K562 (cell line): Measurements from ENCODE around the gene ITGB1BP2. TPM values are rescaled to one million over a fixed set of nuclear protein-coding genes. Genes with fewer than 3 reads are reported as not detected.

ENCODE experiments used
- BCLAF1 ChIP-seq, 2 experiments: fragments of 450-650 bp in 1 of 2; IDR thresholded peaks; 2 replicates each; pipeline ENCODE4 v1.6.1; 2011 to 2017; ENCODE audit warnings: low read depth in 2 of 2, antibody characterized with exemption in 1 of 2, borderline replicate concordance in 1 of 2, low read length in 1 of 2, mild to moderate bottlenecking in 1 of 2, mixed read lengths in 1 of 2; ENCODE audit not compliant: control insufficient read depth in 1 of 2
- CBFB ChIP-seq: sonication (generic); formaldehyde crosslinking; IDR thresholded peaks from 2 replicates; pipeline ENCODE4 v1.4.0; 2020; ENCODE audit warnings: mild to moderate bottlenecking, missing genetic modification reagents
- FOXK2 ChIP-seq, 2 experiments: fragments of 450-650 bp; IDR thresholded peaks in 1 of 2; conservative IDR thresholded peaks in 1 of 2; 2 replicates each; pipeline ENCODE4 v1.6.1; 2016; ENCODE audit warnings: low read depth in 2 of 2, mild to moderate bottlenecking in 1 of 2
- HDGF ChIP-seq: fragments of 450-650 bp; IDR thresholded peaks from 2 replicates; pipeline ENCODE4 v1.6.1; 2016
- HMGXB4 ChIP-seq: sonication (generic); formaldehyde crosslinking; IDR thresholded peaks from 2 replicates; pipeline ENCODE4 v1.8.1; 2023; ENCODE audit warnings: mild to moderate bottlenecking, missing genetic modification reagents
- HNRNPL ChIP-seq: fragments of 200-400 bp; formaldehyde crosslinking; IDR thresholded peaks from 2 replicates; pipeline ENCODE4 v1.6.1; 2017; ENCODE audit warnings: low read depth, mild to moderate bottlenecking, low read length
- IRF9 ChIP-seq: fragments of 450-650 bp; IDR thresholded peaks from 2 replicates; pipeline ENCODE4 v1.6.1; 2016; ENCODE audit warnings: missing biosample characterization, missing genetic modification characterization
- POU5F1 ChIP-seq: fragments of 150-350 bp; IDR thresholded peaks from 2 replicates; pipeline ENCODE4 v1.6.1; 2014; ENCODE audit warnings: borderline replicate concordance, low read length, low read depth, mild to moderate bottlenecking; ENCODE audit not compliant: partially characterized antibody
- RBM14 ChIP-seq: fragments of 200-400 bp; formaldehyde crosslinking; IDR thresholded peaks from 2 replicates; pipeline ENCODE4 v1.6.1; 2018; ENCODE audit warnings: low read depth, mild to moderate bottlenecking, low read length, moderate library complexity, borderline replicate concordance; ENCODE audit not compliant: insufficient read depth
- RFX7 ChIP-seq: fragments of 250-450 bp; sonication (Bioruptor Pico); IDR thresholded peaks from 2 replicates; pipeline ENCODE4 v1.5.1; 2021; ENCODE audit warnings: mild to moderate bottlenecking
- SIN3A ChIP-seq, 2 experiments: fragments of 150-350 bp in 1 of 2; IDR thresholded peaks; 2 replicates each; pipeline ENCODE4 v1.6.1; 2011 to 2016; ENCODE audit warnings: borderline replicate concordance in 2 of 2, low read depth in 2 of 2, low read length in 2 of 2, mild to moderate bottlenecking in 2 of 2, moderate library complexity in 2 of 2; ENCODE audit not compliant: control insufficient read depth in 1 of 2
- SMC3 ChIP-seq: conservative IDR thresholded peaks from 2 replicates; pipeline ENCODE4 v1.6.1; 2011; ENCODE audit warnings: low read depth, low read length, improper control_type of control experiment; ENCODE audit not compliant: insufficient read depth
- SNIP1 ChIP-seq: fragments of 450-650 bp; IDR thresholded peaks from 2 replicates; pipeline ENCODE4 v1.7.1; 2017; ENCODE audit warnings: low read depth, mild to moderate bottlenecking
- SRF ChIP-seq, 2 experiments: fragments of 250-450, 450-650 bp in 1 of 2; sonication (Bioruptor Pico) in 1 of 2; sonication (generic) in 1 of 2; formaldehyde crosslinking; IDR thresholded peaks; 2 replicates each; pipeline versions ENCODE4 v1.5.0 to v1.5.1; 2020 to 2022; ENCODE audit warnings: mild to moderate bottlenecking in 1 of 2, missing genetic modification reagents in 1 of 2
- SUPT5H ChIP-seq: fragments of 450-650 bp; IDR thresholded peaks from 2 replicates; pipeline ENCODE4 v1.6.1; 2016
- TBP ChIP-seq: optimal IDR thresholded peaks from 2 replicates; pipeline ENCODE3; 2011; ENCODE audit warnings: low read depth, low read length, improper control_type of control experiment
- YY1 ChIP-seq, 3 experiments: IDR thresholded peaks; 2 replicates each; pipeline ENCODE4 v1.6.1; 2011; ENCODE audit warnings: low read length in 2 of 3, mild to moderate bottlenecking in 2 of 3, moderate library complexity in 2 of 3, borderline replicate concordance in 1 of 3, control low read depth in 1 of 3, low read depth in 1 of 3; ENCODE audit not compliant: insufficient read depth in 3 of 3, insufficient replicate concordance in 2 of 3, control insufficient read depth in 1 of 3, insufficient read length in 1 of 3; ENCODE audit errors: extremely low read depth in 1 of 3
- ZNF133 ChIP-seq: fragments of 250-450 bp; sonication (Bioruptor Pico); IDR thresholded peaks from 2 replicates; pipeline ENCODE4 v1.4.0; 2020; ENCODE audit warnings: mild to moderate bottlenecking
- ZNF347 ChIP-seq: fragments of 450-650 bp; formaldehyde crosslinking; IDR thresholded peaks from 2 replicates; pipeline ENCODE4 v1.4.0; 2020; ENCODE audit warnings: low read depth, mild to moderate bottlenecking, moderate library complexity
- ZNF695 ChIP-seq: fragments of 450-650 bp; formaldehyde crosslinking; IDR thresholded peaks from 2 replicates; pipeline ENCODE4 v1.4.0; 2020; ENCODE audit warnings: mild to moderate bottlenecking, moderate library complexity
- ZNF696 ChIP-seq: fragments of 250-450 bp; sonication (Bioruptor Pico); conservative IDR thresholded peaks from 2 replicates; pipeline ENCODE4 v1.4.0; 2020; ENCODE audit warnings: mild to moderate bottlenecking, moderate library complexity
- ZSCAN32 ChIP-seq: fragments of 450-650 bp; formaldehyde crosslinking; IDR thresholded peaks from 2 replicates; pipeline ENCODE4 v1.4.0; 2020; ENCODE audit warnings: mild to moderate bottlenecking, moderate library complexity
- polyA plus RNA-seq, 8 experiments: library from polyadenylated mRNA; depleted of rRNA in 4 of 8; stranded (reverse) in 5 of 8; unstranded in 3 of 8; fragments of >200 nt; fragmentation: Nextera tagmentation in 2 of 8; fragmentation: Illumina TruSeq in 1 of 8; extraction: Ambion mirVana in 2 of 8; extraction: Trizol in 1 of 8; gene quantifications; 2 replicates each; pipeline versions ENCODE4 v1.2.1 to v1.2.3, GENCODE V29; 2011 to 2014; ENCODE audit warnings: inconsistent platforms in 1 of 8, missing spikeins in 1 of 8
- total RNA-seq, 7 experiments: library from RNA; depleted of rRNA in 6 of 7; stranded (reverse); fragments of >200 nt in 6 of 7; fragmentation: Illumina TruSeq in 2 of 7; extraction: Trizol in 2 of 7; gene quantifications; 2 replicates each; pipeline versions ENCODE4 v1.2.1 to v1.2.3, GENCODE V29; 2011 to 2021; ENCODE audit warnings: low replicate concordance in 1 of 7

The ITGB1BP2 gene
- total and polyA plus RNA-seq, 9 of the 15 experiments (the other 6 are each of a cell fraction or from before 2014, with no cell fraction given) = 1.6 to 4.0 (median 1.9) TPM

DNA sequence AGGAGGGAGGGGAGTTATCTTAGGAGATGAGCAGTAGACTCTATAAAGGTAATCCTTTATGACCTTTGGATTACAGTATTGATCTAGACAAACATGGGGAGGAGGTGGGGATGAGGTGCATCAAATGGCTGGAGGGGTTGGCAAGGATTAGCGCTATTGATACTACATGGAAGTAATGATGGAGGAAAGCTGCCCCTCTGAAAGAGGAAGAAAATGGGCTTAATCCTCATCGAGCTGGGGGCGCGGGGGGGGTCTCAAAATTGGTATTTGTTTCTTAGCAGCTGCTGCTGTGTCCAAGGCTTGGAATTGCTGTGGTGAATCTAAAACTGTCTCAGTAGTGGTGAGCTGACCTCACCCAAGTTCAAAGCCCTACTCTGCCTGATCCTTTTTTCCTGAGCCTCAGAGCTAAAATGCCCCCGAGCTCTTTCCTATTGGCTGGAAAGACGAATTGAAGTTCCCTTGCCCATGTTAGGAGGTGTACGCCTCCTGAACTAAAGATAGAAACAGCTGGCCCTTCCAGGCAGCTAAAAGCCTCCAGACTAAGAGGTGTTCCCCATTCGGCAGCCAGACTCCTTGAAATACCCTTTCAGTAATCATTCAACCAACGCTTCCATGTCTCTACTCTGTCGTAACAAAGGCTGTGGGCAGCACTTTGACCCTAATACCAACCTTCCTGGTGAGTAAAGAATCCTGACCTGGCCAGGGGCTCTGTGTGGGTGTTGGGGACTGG, at the start of gene ITGB1BP2 (continued):
- TF ChIP-seq SIN3A (IDR thresholded peaks at IDR 0.05; ENCODE audit: borderline replicate concordance in 2 of 2, control insufficient read depth in 1 of 2, low read depth in 2 of 2, low read length in 2 of 2) (no peak), SMC3 (no peak), CBFB (CRISPR knock-in tag) (no peak), ZNF133 (no peak), TBP (no peak), POU5F1 (no peak), ZSCAN32 (CRISPR knock-in tag) (no peak), SUPT5H (peak; percentile 45; the same call in 1 of the 2 replicates), HDGF (no peak), SNIP1 (no peak), ZNF347 (CRISPR knock-in tag) (no peak), YY1 (IDR thresholded peaks at IDR 0.05; ENCODE audit: borderline replicate concordance in 1 of 3, control insufficient read depth in 1 of 3, extremely low read depth in 1 of 3, insufficient read depth in 3 of 3, insufficient read length in 1 of 3, insufficient replicate concordance in 2 of 3, low read depth in 1 of 3, low read length in 2 of 3) (no peak), HMGXB4 (no peak), HNRNPL (no peak), ZNF696 (CRISPR knock-in tag) (no peak), ZNF695 (CRISPR knock-in tag) (no peak), RBM14 (no peak), IRF9 (no peak), SRF (CRISPR knock-in tag; IDR thresholded peaks at IDR 0.05) (peak in 1 of 2 experiments; percentile 88; a peak in 2 of 4 replicates), FOXK2 (conservative IDR thresholded peaks at IDR 0.05 in 1 of 2, IDR thresholded peaks at IDR 0.05 in 1 of 2; ENCODE audit: low read depth in 2 of 2) (no peak), RFX7 (CRISPR knock-in tag) (no peak), BCLAF1 (IDR thresholded peaks at IDR 0.05; ENCODE audit: borderline replicate concordance in 1 of 2, control insufficient read depth in 1 of 2, low read depth in 2 of 2, low read length in 1 of 2) (no peak)
